Esophagus squamous epithelium (tissue), 5 donors: Measurements from ENCODE around the gene PGLYRP4. TPM values are rescaled to one million over a fixed set of nuclear protein-coding genes. Genes with fewer than 3 reads are reported as not detected.
A peak's percentile ranks its signal among the peaks of the same experiment; 100 is the strongest.

ENCODE experiments used
- DNase-seq: peaks from one replicate; lab custom pipeline; 2025; lab: John Stamatoyannopoulos, UW
- H3K27ac ChIP-seq, 4 donors: fragments of 200-600 bp; sonication (generic); one replicate each; pipeline ENCODE4 v1.5.1; 2016 to 2019; ENCODE audit warnings: mild to moderate bottlenecking in 1 of 4
- H3K27me3 ChIP-seq, 4 donors: fragments of 200-600 bp; sonication (generic); 1 replicate in 3 of 4; 2 replicates in 1 of 4; pipeline versions ENCODE4 v1.5.1 to v1.6.0; 2017 to 2021; ENCODE audit warnings: antibody characterized with exemption in 1 of 4
- H3K36me3 ChIP-seq, 3 donors: fragments of 200-600 bp; sonication (generic); one replicate each; pipeline ENCODE4 v1.5.1; 2016 to 2019
- H3K4me1 ChIP-seq, 3 donors: fragments of 200-600 bp; sonication (generic); one replicate each; pipeline ENCODE4 v1.5.1; 2017 to 2019
- H3K4me3 ChIP-seq, 4 donors: fragments of 200-600 bp; sonication (generic); 1 replicate in 3 of 4; 2 replicates in 1 of 4; pipeline ENCODE4 v1.5.1; 2016 to 2019; ENCODE audit warnings: mild to moderate bottlenecking in 2 of 4, moderate library complexity in 1 of 4
- H3K9me3 ChIP-seq, 3 donors: fragments of 200-600 bp; sonication (generic); one replicate each; pipeline ENCODE4 v1.5.1; 2016 to 2019
- CTCF ChIP-seq, 6 experiments: fragments of 450-650 bp in 4 of 6; fragments of 200-600 bp in 2 of 6; sonication (generic) in 2 of 6; IDR thresholded peaks; one replicate each; pipeline ENCODE4 v1.5.1; 2016 to 2019; ENCODE audit warnings: antibody characterized with exemption in 6 of 6, mild to moderate bottlenecking in 4 of 6, moderate library complexity in 4 of 6
- POLR2A ChIP-seq, 4 donors: fragments of 450-650 bp; IDR thresholded peaks; one replicate each; pipeline ENCODE4 v1.6.1; 2017; ENCODE audit warnings: antibody characterized with exemption in 4 of 4, mild to moderate bottlenecking in 4 of 4, moderate library complexity in 3 of 4
- WGBS, 2 donors: methylation state at CpG; one replicate each; pipeline ENCODE4 v1.1.5; 2018; 5-methylcytosine and 5-hydroxymethylcytosine counted together
- intact Hi-C: fragments of 100-400 bp; cut with DNase I; formaldehyde crosslinking; loops from one replicate; pipeline ENCODE4 v1.15.0; 2022
- total RNA-seq, 4 donors: library from RNA; depleted of rRNA; stranded (reverse); fragments of >200 nt; gene quantifications; one replicate each; pipeline ENCODE4 v1.1.0, GENCODE V29; 2016
- donor health status: DM: yes; HTN: yes; CAD: no.

PGLYRP4 gene
- total RNA-seq, 4 donors from 2014 or later = 4.2 to 15.1 (median 6.9) TPM

- Histone ChIP-seq H3K4me1 (peaks cover 15 to 62% (median 23%) of the 10 kb centered on the region in 3 donors), H3K27ac (peak overlapping the region in 2 of 4 donors; percentile 8 to 35)
- TF ChIP-seq POLR2A (IDR thresholded peaks at IDR 0.05) (no peak), CTCF (IDR thresholded peaks at IDR 0.05) (no peak)
Measured at GRCh38 chr1:153379591-153379990, 30.9 kb upstream of the PGLYRP4 start.

GRCh38 chr1:153375511-153375910 lies 26.9 kb upstream of the PGLYRP4 start, which contains the start of gene S100A12:
S100A12 (minus strand) TSS chr1:153375621; CDS start chr1:153374592, 1,029 bp downstream.
- Histone ChIP-seq H3K4me3 (no peak within 1 kb of the TSS), H3K4me1 (peaks cover 18 to 84% (median 24%) of the 10 kb centered on the region in 3 donors), H3K27ac (peak within 1 kb of the TSS; percentile 62 to 85 (median 78)), H3K9me3 (peaks cover 0 to under 1% (median 0%) of the 10 kb centered on the region in 3 donors), H3K27me3 (peaks cover 0 to 3% (median 0%) of the 10 kb centered on the region in 4 donors), H3K36me3 (no peaks in the 10 kb centered on the region)
- no peak for TF ChIP-seq CTCF (IDR thresholded peaks at IDR 0.05)
- peak in 1 of 4 donors; percentile 13 for TF ChIP-seq POLR2A (IDR thresholded peaks at IDR 0.05)
- DNase-seq = no peak
- 55 to 60% methylated on average over 1 of the region's 1 CpG for WGBS, 2 donors
- intact Hi-C loops = no loop called here

More at GRCh38 chr1:153379591-153379990, 30.9 kb upstream of the PGLYRP4 start:
- peaks cover 0 to 3% (median 0%) of the 10 kb centered on the region in 4 donors for H3K27me3 ChIP-seq
- H3K4me3 ChIP-seq = no peak overlapping the region
- DNase-seq = no peak
- intact Hi-C loops = no loop called here
- peaks cover 0 to 18% (median 0%) of the 10 kb centered on the region in 3 donors for H3K9me3 ChIP-seq
- H3K36me3 ChIP-seq = no peaks in the 10 kb centered on the region
- WGBS, 2 donors = 70 to 75% methylated on average over 7 to 10 of the region's 10 CpGs

- peak overlapping the region; percentile 61 to 85 (median 70) for H3K27ac ChIP-seq
- no peak for TF ChIP-seq POLR2A (IDR thresholded peaks at IDR 0.05)
- no peak for TF ChIP-seq CTCF (IDR thresholded peaks at IDR 0.05)
- intact Hi-C loops = no loop called here
- H3K4me1 ChIP-seq = peaks cover 18 to 94% (median 32%) of the 10 kb centered on the region in 3 donors
- WGBS, 2 donors = 58 to 70% methylated on average over 2 of the region's 2 CpGs
- H3K9me3 ChIP-seq = no peaks in the 10 kb centered on the region
- no peaks in the 10 kb centered on the region for H3K36me3 ChIP-seq
- H3K4me3 ChIP-seq = no peak overlapping the region
- peaks cover 0 to 3% (median 0%) of the 10 kb centered on the region in 4 donors for H3K27me3 ChIP-seq
- no peak for DNase-seq
Measured at GRCh38 chr1:153374071-153374470, 25.4 kb upstream of the PGLYRP4 start.

GRCh38 chr1:153372571-153372970 lies 23.9 kb upstream of the PGLYRP4 start:
- H3K4me3 ChIP-seq = no peak overlapping the region
- no peak for DNase-seq
- H3K27me3 ChIP-seq = peaks cover 0 to 3% (median 0%) of the 10 kb centered on the region in 4 donors
- TF ChIP-seq POLR2A (IDR thresholded peaks at IDR 0.05) (no peak), CTCF (IDR thresholded peaks at IDR 0.05) (no peak)
- intact Hi-C loops = no loop called here
- H3K36me3 ChIP-seq = no peaks in the 10 kb centered on the region
- WGBS, 2 donors = 83 to 89% methylated on average over 2 of the region's 2 CpGs
- peaks cover 21 to 95% (median 42%) of the 10 kb centered on the region in 3 donors for H3K4me1 ChIP-seq
- H3K9me3 ChIP-seq = no peaks in the 10 kb centered on the region
- peak overlapping the region in 3 of 4 donors; percentile 31 to 83 (median 80) for H3K27ac ChIP-seq

- 60 to 71% methylated on average over 1 of the region's 1 CpG for WGBS, 2 donors
- no peaks in the 10 kb centered on the region for H3K36me3 ChIP-seq
- no peaks in the 10 kb centered on the region for H3K9me3 ChIP-seq
- peaks cover 0 to 3% (median 0%) of the 10 kb centered on the region in 4 donors for H3K27me3 ChIP-seq
- intact Hi-C loops = no loop called here
- TF ChIP-seq POLR2A (IDR thresholded peaks at IDR 0.05) (no peak), CTCF (IDR thresholded peaks at IDR 0.05) (no peak)
- H3K4me3 ChIP-seq = no peak overlapping the region
- peak overlapping the region; percentile 74 to 83 (median 80) for H3K27ac ChIP-seq
- H3K4me1 ChIP-seq = peaks cover 26 to 95% (median 45%) of the 10 kb centered on the region in 3 donors
- DNase-seq = no peak
Measured at GRCh38 chr1:153371231-153371630, 22.6 kb upstream of the PGLYRP4 start.
